H7 (cell line): ENCODE measurements around the gene HECW1. TPM values are rescaled to one million over a fixed set of nuclear protein-coding genes. Genes with fewer than 3 reads are reported as not detected.

ENCODE experiments used
- DNase-seq: peaks from one replicate; pipeline ENCODE4 v3.0.0; 2012
- H3K27me3 ChIP-seq: 2 replicates; pipeline ENCODE4 v1.6.0; 2011; ENCODE audit warnings: mild to moderate bottlenecking, low read length; ENCODE audit not compliant: control insufficient read depth, insufficient read depth
- H3K36me3 ChIP-seq: replicated peaks from 2 replicates; pipeline ENCODE4 v1.5.1; 2011; ENCODE audit warnings: low read length; ENCODE audit not compliant: control insufficient read depth, insufficient read depth
- H3K4me3 ChIP-seq: 2 replicates; pipeline ENCODE4 v1.5.1; 2011; ENCODE audit warnings: low read depth, mild to moderate bottlenecking, control low read depth, low read length, moderate library complexity; ENCODE audit not compliant: insufficient read depth
- total RNA-seq: library from RNA; depleted of rRNA; stranded (reverse); fragments of >200 nt; shearing (Covaris generic); gene quantifications from 2 replicates; pipeline ENCODE4 v1.2.3, GENCODE V29; 2014

Gene HECW1
- total RNA-seq, 1 experiment from 2014 or later: 4.3 TPM

- no peak for DNase-seq
- no peaks in the 10 kb centered on the region for H3K36me3 ChIP-seq
Measured at GRCh38 chr7:43296306-43296705, 183.9 kb downstream of the HECW1 start.

DNA sequence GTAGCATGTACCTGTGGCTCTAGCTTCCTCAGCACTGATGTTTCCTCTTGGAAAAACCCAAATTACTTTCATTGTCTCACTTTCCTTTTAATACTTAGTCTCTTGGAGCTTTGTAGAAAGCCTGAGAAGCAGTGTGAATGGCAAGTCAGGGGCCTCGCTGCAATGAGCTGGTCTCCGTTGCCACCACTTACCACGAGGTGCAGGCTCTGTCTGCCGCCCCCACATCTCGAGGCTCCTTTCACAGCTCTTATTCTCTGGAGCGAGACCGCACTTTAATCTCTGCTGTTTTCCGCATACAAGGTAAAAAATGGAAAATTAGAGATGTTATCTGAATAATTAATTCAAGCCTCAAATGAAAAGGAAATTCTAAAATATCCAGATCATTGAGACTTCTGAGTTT lies 186.2 kb downstream of the HECW1 start:
- H3K4me3 ChIP-seq: no peak overlapping the region
- DNase-seq: no peak

More at GRCh38 chr7:43296306-43296705, 183.9 kb downstream of the HECW1 start:
- H3K27me3 ChIP-seq: no peaks in the 10 kb centered on the region
- H3K4me3 ChIP-seq: no peak overlapping the region

DNA sequence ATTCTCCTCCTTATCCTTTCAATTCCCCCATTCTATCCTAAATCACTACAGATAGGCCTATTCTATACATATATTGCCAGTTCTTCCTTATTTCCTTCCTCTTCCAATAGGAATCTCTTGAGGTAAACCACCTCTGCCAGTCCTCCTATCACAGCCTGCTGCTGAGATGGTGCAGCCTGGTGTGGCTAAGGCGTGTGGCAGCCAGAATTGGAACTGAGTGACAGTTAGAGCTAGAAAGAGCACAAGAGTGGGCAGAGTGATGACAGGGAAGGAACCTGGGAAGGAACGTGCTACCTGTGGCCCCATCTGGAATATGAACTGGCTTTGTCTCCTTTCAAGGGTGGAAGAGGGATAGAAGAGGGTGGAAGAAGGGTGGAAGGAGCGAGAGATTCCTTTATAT lies 187.7 kb downstream of the HECW1 start:
- DNase-seq: no peak
- H3K36me3 ChIP-seq: no peaks in the 10 kb centered on the region
- H3K4me3 ChIP-seq: no peak overlapping the region
- no peaks in the 10 kb centered on the region for H3K27me3 ChIP-seq

More for the DNA sequence above, 186.2 kb downstream of the HECW1 start:
- H3K36me3 ChIP-seq: no peaks in the 10 kb centered on the region
- no peaks in the 10 kb centered on the region for H3K27me3 ChIP-seq

DNA sequence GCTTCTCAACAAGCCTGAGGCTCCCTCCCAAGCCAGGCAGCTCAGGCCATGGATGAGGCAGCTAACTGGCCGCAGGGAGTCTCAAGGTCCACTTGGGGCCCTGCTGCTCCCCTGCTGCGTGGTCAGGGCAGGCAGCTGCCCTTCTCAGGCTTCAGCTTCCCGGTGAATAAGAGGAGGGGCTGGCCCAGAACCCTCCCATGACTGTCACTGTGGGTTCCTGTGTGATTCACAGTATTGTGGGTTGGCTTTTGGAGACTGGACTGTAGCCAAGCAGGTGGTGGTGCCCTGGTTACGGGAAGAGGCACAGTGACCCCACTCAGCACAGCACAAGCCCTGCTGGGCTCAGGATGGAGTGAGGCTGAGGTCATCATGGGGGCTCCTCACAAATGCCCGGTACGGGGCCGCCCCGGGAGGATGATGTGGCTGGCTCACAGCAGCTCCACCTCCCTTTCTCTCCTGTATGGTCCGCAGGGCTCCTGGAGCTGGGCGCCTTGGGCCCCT lies 189.8 kb downstream of the HECW1 start:
- DNase-seq: no peak
- Histone ChIP-seq H3K4me3 (no peak overlapping the region), H3K27me3 (no peaks in the 10 kb centered on the region), H3K36me3 (no peaks in the 10 kb centered on the region)

GRCh38 chr7:43302773-43303460 lies 190.5 kb downstream of the HECW1 start:
- no peaks in the 10 kb centered on the region for H3K27me3 ChIP-seq
- no peak overlapping the region for H3K4me3 ChIP-seq
- DNase-seq: no peak
- H3K36me3 ChIP-seq: no peaks in the 10 kb centered on the region

- no peaks in the 10 kb centered on the region for H3K36me3 ChIP-seq
- no peak for DNase-seq
Measured at GRCh38 chr7:43303740-43304241, 191.3 kb downstream of the HECW1 start.

DNA sequence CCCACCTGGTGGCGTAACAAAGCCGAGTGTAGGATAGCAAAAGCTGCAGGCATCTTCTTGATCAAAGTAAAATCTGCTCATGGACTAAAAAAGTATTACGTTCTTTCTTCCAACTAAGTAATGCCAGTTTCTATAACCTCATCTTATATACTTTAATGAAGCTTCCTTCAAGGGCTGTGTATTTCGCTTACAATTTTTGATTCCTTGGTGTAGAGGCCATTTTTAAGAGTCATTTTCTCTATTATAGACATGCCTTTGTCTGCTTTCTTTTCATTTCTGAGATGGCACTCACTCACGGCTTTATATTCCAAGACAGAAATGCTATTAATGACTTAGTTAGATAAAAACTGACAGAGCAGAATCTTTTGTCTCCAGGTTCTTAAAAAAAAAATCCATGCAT lies 194.0 kb downstream of the HECW1 start:
- Histone ChIP-seq H3K4me3 (no peak overlapping the region), H3K27me3 (no peaks in the 10 kb centered on the region), H3K36me3 (no peaks in the 10 kb centered on the region)
- no peak for DNase-seq

More at GRCh38 chr7:43303740-43304241, 191.3 kb downstream of the HECW1 start:
- Histone ChIP-seq H3K4me3 (no peak overlapping the region), H3K27me3 (no peaks in the 10 kb centered on the region)

DNA sequence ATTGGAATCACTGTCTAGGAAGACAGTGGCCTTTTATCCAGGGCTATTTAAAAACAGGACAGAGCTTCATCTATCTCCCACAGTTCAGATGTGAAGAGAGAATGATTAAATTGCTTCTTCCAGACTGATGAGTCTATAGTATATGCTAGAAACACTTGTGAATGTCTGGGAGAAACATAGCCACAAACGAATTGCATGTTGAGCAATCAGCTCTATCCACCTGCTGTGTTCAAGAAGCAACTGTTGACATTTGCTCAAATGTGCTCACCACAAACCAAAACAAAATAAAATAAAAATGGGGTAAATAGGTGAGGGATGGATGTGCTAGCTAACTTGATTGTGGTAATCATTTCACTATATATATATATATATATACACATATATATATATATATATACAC lies 195.1 kb downstream of the HECW1 start:
- no peak overlapping the region for H3K4me3 ChIP-seq
- H3K27me3 ChIP-seq: no peaks in the 10 kb centered on the region
- no peaks in the 10 kb centered on the region for H3K36me3 ChIP-seq
- DNase-seq: no peak

GRCh38 chr7:43308913-43309705 lies 196.7 kb downstream of the HECW1 start:
- DNase-seq: no peak
- Histone ChIP-seq H3K36me3 (no peaks in the 10 kb centered on the region), H3K4me3 (no peak overlapping the region), H3K27me3 (no peaks in the 10 kb centered on the region)

- no peak overlapping the region for H3K4me3 ChIP-seq
- no peak for DNase-seq
- no peaks in the 10 kb centered on the region for H3K27me3 ChIP-seq
- no peaks in the 10 kb centered on the region for H3K36me3 ChIP-seq
Measured at GRCh38 chr7:43309706-43310022, 197.2 kb downstream of the HECW1 start.

DNA sequence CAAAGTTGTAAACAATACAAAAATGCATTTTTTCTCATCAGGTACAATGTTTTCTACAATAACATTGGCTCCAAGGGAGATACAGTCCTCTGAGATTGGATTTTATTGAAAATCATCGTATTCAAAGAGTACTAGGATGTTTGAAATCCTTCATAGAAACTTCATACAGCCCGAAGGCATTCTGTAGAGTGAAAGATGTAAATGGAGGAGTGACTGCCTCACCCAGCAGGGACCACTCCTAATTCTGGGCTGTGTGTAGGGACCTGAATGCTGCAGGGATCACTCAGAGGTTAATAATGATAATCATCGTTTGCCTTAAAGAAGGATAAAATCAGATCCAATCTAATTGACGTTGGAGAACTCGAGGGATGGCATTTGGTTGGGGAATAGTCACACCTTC lies 198.6 kb downstream of the HECW1 start:
- Histone ChIP-seq H3K4me3 (no peak overlapping the region), H3K27me3 (no peaks in the 10 kb centered on the region), H3K36me3 (no peaks in the 10 kb centered on the region)
- no peak for DNase-seq

- no peak for DNase-seq
- H3K27me3 ChIP-seq: no peaks in the 10 kb centered on the region
Measured at GRCh38 chr7:43311694-43312093, 199.2 kb downstream of the HECW1 start.

DNA sequence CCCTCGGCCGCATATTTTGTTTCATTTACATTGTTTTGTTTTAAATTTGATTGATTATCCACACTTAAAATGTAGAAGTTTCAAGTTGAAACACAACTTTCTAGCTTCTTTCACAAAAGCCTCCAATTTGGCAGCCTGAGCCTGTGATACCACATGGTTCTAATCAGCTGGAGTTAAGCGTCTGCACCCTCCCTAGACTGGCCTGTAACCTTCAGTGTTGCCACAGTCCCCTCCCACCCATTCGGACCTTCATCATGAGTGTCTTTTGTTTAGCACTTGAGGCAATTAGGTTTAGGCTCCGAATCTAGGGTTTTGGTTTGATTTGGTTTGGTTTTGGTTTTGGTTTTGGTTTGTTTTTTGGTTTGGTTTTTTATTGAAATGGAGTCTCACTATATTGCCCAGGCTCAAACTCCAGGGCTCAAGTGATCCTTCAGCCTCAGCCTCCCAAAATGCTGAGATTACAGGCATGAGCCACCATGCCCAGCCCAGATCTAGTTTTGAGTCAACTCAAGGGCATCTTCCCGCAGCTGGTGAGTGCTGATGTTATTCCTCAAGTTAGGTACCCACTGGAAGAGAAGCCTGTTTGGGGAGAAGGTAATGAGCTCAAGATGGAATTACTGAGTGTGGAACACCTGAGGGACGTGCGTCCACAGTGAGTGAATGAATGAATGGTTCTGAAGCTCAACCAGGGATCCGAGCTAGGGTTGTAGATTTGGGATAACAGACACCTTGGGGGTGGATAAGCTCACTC lies 201.4 kb downstream of the HECW1 start:
- H3K4me3 ChIP-seq: no peak overlapping the region
- H3K27me3 ChIP-seq: no peaks in the 10 kb centered on the region
- DNase-seq: no peak
- H3K36me3 ChIP-seq: no peaks in the 10 kb centered on the region

More at GRCh38 chr7:43311694-43312093, 199.2 kb downstream of the HECW1 start:
- Histone ChIP-seq H3K36me3 (no peaks in the 10 kb centered on the region), H3K4me3 (no peak overlapping the region)

DNA sequence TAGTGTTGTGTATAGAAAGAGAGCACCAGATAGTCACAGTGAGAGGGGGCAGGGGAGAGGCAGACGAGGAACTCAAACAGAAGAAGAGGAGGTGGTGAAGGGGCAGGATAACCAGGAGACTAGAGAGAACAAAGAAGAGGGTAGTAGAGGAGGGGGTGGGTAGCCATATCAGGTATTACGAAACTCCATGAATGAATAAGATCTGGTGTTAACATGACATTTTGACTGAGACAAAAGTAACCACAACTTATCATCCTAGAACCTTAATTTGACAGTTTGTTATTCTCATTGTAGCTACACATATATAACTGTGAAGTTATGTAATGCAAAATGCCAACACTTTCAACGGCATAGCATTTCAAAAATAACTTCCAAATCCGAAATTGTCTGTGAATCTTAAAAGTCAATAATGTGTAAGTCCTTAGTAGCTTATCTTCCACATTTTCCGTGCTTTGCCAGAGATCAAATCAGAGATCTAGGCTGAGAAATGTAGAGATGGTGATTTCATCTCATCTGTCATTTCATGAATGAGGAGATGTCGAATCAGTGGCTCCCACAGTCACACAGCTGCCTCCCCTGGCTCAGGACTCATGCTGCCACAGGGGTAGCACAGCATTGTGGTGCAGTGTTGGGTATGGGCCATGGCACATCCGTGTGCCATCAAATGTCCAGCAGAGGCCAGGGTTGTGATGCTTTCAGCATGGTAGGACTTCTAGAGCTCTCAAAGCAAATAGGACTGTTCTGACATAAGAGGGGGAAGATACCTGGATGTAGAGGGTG lies 202.1 kb downstream of the HECW1 start:
- no peak for DNase-seq
- no peaks in the 10 kb centered on the region for H3K27me3 ChIP-seq
- no peaks in the 10 kb centered on the region for H3K36me3 ChIP-seq

More for the DNA sequence above, 202.1 kb downstream of the HECW1 start:
- H3K4me3 ChIP-seq: no peak overlapping the region
